Stimulated activated CD4-positive, alpha-beta T cell treated with anti-CD3 and anti-CD28 coated beads, Interleukin-1b, Interleukin-23, amount 100 ng/mL, for 24 hours (primary cell): Measurements from ENCODE around the gene PARD3B.

Experiments
- DNase-seq, 4 experiments: peaks; one replicate each; pipeline ENCODE4 v3.0.0-alpha.2; 2020; ENCODE audit warnings: low read depth in 4 of 4, low spot score in 1 of 4

The PARD3B gene

DNA sequence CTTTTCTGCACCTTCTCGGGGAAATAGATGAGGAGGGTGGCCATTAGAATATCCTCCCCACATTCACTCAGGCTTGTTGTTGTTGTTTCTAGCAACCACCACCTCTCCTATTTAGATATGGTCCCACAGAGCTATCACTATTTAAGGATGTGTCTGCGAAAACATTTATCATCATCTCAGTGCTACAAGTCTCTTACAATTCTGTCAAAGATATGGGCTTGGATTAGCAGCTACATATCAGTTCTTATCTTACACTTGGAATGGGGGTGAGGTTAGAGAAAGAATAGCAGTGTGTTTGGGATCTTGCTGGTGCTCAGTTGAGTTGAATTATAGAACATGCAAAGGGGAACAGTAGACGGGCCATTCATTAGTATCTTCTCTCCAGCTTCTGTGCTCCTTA, 546.1 kb downstream of the PARD3B start:
- no peak for DNase-seq

DNA sequence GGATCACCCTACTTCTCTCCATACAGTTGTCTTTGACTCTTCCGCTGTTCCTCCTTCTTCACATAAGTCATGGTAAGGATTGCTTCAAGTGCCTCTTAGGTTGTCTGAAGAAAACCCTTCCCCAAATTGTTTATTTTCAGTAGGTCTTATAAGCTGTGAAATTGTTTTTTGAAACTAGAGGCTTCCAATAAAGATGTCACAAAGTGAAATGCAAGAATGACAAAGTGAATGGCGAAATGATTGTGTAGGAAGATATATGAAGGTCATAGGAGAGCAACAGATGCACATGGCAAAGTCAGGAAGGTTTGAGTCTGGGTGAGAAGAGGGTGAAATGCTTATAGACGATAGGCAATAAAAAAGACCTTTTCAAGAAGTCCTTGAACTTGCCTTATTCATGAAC, 548.8 kb downstream of the PARD3B start:
- no peak for DNase-seq

DNA sequence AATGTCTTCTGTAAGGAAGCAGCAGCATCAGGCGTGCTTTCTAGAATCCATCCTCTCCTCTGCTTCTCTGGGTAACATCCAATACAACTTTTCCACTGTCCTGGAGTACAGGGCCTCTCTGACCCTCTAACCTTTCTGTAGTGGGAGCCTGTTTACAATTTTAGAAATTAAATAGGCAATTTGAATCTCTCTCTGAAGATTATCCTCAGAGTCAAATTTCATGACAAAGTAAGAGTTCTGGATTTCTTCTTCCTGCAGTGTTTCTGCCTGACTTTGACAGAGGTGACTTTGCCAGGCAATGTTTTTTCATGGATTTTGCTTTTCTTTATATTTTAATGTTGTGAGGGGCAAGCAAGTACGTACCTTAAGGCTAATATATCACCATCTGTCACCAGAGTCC, 558.4 kb downstream of the PARD3B start:
- no peak for DNase-seq

DNA sequence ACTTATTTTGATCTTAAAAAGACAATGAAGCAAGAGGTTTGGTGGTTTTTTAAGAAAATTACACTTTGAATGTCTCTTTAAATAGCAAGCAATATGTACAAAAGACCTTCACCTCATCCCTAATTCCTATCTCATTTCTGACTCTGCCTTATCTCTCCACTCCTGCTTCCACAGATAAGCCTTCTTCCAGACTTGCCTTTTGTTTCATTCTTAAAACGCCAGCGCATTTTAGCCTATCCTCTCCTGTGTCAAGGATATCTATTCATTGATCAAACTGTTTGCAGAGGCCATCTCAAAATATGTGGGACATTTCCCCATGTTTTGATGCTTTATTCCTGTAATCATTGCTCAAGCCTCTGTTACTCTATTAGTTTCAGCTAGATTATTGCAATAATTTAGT, 562.5 kb downstream of the PARD3B start:
- DNase-seq, result no peak

DNA sequence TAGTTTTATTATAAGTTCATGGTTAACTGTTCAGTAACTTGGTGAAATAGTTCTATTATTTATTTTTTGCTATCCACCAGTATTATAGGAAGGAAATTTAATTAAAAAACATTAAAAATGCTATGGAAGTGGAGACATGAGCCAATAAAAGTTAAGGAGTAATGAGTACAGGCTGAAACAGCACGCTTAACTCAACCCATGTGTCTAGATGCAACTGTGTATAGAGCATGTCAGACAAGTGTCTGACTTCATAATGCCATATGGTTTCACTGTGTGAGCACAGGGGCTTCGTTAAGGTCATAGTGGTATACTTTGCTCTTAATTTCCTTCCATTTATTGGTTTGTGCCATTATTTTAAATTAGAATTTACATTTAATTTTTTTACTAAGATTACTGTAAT, 570.2 kb downstream of the PARD3B start:
- no peak for DNase-seq

DNA sequence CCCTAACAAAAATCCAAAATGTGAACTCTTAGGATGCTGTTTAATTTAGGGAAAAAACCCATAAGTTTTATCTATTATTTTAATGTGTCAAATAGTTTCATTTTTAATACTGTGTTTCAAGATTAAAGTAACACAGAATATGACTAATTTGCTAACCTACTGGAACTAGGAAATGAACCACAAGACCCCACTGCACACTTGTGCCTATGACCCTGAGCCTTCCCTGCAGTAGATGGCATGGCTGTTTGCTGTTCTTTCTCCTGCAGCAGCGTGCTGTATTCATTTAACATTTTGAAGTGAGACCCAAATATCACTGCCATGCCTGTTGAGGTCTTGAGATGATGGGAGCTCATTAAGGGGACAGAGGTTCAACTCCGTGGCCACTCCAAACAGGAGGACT, 571.9 kb downstream of the PARD3B start:
- DNase-seq, result no peak

DNA sequence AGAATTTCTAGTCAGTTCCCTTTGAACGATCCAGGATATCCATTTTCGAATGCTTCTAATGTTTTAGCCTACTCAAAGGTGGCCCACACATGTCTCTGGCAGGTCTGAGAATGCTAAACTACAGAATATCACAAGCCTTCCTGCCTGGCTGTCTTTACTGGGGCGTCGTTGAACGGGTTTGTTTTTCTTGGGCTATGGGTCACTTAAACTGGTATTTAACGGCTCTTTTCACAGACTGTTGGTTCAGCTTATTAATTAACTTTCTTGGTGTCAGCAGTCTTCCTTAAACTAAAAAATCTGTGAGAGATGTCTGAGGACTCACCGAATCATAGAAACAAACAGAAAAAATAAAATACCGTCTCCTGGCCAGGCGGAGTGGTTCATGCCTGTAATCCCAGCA, 573.9 kb downstream of the PARD3B start:
- no peak for DNase-seq

DNA sequence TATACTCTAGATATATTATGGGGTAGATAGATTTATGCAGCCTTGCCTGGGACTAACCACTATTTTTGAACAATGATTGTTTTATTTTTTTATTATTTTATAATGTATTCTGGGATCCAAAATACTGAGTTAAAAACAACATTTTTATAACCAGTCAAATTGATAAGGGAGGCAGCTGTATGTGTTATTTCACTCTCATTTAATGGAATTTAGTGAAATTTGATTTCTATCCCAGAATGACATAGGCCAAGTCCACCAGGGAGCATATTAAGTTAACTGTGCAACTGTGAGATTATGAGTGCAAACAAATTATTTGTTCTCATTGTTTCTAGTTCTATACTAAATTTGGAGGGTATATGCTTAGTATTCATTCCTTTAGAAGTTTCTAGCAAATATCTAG, 583.5 kb downstream of the PARD3B start:
- DNase-seq, result no peak

DNA sequence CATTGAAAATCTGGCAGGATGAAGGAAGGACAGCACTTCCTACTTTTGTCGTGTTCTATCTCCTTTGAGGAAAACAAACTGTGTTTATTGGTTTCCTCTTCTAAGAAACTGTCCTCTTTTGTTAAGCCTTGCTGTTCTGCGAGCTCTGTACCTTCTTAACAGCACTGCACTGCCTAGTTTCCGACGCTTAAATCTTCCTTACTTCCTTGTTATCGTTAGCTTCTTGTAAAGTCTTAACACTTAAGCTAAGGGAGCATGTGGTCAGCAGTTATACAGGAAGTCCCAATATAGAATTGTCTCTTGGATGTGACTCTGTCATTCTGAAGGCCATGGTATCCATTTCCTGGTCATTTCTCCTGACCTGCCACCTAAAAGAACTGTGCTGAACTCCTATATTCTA, 584.3 kb downstream of the PARD3B start:
- no peak for DNase-seq

DNA sequence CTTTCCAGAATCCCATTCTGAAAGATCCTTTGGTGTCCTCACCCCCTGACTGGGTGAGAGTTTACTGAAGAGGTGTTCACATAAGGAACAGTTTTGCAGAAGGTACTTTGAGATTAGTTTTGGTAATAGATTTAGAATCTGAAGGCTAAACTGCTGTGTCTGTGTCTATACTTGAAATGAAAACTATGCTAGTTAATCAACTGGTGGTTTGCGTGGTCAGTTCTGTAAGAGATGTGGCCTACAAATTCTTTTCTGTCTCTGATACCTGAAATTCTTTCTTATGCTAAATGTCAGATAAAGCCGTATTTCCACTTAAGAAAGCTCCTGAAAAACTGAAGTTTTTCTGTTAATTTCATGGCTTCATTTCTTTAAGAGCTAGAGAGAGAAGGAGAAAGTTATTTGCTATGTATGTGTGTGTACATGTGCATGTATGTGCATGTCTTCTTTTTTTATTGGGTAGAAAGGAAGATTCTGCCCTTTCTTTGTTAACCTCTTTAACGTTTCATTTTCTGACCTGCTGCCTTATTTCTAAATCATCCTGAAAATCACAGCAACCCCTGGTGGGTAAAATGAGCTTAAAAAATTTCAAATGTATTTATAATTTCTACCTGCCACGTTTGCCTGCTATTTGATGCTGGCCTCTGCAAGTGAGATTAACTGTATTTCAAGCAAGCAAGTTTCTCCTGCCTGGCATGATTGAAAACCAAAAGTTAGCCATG, 585.0 kb downstream of the PARD3B start:
- no peak for DNase-seq

DNA sequence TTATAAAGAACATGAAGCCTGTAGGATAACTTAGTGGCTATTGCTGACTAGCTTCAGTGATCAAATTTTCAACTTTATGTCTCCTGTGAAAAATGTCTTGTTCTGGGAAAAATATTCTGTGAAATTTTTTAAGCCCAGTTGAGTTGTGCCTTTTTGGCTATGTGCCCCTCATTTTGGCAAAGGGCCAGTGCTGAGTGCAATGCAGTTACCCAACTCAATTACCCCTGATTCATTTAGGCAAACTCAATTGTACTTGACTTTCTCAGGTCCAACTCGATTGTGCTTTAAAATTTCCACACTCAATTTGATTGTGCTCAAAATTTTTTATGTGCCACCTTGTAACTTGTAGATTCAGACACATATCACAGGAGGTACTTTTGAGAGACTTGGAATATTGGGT, 588.3 kb downstream of the PARD3B start:
- DNase-seq, result no peak

DNA sequence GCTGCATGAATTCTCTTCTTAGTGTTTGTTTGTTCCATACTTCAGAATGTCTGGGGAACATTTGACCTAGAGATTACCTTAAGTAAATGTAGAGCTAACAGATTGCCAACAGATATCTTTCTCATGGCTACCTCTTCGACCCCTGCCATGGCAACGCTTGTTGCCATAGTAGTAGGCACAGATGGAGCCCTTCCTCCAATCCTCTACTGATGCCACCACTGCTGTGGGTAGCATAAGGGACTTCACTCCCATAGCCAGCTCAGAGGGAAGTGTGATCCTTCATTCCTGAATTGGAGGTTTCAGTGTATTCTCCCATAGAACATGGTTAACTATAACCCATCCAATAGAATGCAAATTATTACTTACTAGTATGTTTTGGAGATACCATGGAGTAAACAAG, 593.5 kb downstream of the PARD3B start:
- no peak for DNase-seq

DNA sequence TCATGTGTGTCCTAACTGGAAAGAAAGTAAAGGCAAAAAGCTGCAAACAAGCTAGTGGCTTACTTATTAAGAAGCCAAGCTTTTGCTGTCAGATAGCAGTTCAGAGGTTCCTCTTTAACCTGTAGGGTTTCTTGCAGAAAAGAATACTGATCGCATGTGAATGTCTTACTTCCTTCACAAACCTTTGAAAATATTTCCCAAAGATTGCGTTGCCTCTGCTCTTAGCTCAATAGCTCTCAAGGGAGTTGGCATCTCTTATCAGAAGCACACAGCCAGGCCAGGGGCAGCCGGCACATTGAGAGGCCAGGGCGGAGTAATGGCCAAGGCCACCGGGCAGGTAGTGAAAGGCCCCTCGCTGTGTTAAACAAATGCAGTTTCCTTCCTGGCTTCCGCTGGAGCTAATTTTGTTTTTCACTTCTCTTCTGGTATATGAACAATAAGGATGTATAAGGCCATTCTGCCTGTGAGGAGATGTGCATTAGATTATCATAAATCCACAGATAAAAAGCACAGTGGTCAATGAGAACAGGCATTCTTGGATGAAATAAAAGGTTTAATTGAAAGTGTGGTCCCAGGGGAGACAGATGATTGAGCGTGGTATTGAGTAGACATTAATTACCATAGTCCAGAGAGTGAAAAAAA, 594.7 kb downstream of the PARD3B start:
- DNase-seq, result no peak

DNA sequence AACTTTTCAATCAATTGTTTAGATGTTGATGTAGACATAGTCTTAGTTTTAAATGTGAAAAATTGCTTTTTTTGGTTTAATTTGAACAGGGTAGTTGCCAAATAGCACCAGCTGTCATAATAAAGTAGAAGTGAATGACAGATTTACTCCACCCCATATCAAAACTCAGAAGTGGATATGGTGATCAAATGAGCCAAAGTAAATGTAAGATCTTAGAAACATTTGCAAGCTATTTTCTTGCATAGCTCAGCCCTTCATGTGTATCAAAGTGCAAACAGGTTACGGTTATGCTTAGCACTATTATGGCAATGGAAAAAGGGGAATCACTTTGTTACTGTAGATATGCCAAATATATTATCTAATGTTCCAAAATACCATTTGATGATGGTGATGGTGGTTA, 596.1 kb downstream of the PARD3B start:
- DNase-seq, result no peak

DNA sequence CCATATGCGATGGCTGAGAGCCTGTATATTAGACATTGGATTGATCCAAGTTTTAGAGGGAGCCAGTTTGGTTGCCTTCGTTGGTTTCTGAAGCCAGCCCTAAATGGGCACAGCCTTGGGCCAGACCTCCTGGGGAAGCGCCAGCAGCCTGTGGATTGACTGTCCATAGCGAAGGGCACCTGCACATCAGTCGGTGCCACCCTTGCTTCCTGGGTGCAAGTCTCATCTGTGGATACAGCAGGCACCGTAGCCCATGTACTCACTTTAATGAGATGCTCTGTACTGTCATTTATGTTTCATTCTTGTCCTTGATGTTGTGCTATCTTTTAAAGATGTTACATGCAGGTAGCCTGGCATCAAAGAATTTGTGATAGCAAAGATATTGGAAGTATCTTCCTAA, 600.6 kb downstream of the PARD3B start:
- DNase-seq, result no peak

DNA sequence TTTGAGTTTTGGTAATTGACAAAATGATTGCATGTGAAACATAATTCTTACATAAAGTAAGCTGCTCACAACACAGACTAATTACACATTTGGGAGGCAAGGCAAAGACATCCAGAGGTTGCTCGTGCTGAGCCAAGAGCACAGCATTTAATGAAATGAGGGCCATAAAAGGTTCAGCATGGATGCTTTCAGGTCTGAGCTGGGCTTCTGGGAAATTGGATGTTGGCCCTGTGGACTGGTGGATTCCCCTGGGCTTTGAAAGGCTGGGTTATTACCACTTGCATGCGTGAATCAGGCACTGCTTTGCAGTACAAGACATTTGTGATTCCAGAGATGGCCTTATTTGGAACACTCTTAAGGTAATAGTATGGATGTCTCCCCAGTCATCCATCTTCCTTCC, 603.5 kb downstream of the PARD3B start:
- no peak for DNase-seq

DNA sequence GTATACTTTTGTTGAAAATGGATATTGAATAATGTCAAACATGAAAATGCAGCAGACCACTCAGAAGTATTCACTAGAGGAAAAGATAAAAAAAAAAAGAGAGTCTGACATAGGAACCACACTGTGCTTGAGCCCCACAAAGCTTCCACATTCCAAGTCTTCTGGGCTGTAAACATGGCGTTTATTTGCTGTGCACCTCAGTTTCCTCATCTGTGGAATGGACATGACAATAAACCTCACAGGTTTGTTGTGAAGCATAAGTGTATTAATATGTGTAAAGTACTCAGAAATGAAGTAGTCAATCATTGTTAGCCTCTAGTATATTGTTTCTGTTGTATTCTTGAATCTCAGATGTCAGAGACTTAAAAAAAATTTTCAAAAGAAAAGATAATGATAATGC, 611.2 kb downstream of the PARD3B start:
- no peak for DNase-seq

DNA sequence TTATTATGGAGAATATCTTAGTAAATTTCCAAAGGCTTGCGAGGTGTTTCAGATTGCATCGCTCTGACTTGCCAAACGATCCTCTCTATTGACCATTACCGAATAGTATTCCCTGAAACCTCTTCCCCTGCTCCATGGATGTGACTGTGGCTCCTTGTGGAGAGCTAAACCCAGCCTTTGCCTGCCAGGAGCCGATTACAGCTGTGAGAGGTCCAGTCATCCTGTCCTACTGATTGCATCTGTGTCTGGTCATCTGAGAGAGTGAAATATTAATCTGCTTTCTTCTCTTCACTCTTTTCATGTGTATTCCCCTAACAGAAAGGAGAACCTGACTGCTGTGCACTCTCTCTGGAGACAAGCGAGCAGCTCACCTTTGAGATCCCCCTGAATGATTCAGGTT, 613.1 kb downstream of the PARD3B start:
- DNase-seq, result no peak

DNA sequence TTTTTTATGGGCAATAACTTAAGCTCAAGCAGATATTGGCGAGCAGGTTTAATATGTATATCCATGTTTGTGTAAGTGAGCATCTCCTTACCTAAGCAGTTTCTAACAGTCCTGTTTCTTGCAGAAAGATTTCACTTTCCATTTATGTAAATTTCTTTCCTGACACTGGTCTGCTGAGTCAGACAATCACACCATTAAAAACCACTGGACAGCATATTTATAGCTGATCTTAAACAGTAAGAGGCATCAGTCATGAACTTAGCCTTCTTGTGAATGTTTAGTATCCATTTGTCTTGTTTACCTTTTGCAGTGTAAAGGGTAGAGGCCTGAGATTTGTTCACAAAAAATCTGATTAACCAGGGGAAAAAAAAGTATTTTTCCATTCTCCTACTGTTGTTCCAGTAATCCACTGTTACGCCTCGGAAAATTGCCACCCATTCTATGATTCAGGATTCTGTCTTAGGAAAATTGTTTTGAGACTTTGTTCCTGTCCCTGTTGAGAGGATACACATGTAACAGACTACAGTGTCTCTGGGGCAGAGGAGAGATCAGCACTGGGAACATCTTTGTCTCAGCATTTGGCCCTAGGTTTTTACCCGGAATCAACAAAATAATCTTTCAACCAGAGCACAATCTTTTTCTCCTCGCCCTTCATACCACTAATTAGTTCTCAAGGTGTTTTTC, 616.0 kb downstream of the PARD3B start:
- DNase-seq, result no peak

DNA sequence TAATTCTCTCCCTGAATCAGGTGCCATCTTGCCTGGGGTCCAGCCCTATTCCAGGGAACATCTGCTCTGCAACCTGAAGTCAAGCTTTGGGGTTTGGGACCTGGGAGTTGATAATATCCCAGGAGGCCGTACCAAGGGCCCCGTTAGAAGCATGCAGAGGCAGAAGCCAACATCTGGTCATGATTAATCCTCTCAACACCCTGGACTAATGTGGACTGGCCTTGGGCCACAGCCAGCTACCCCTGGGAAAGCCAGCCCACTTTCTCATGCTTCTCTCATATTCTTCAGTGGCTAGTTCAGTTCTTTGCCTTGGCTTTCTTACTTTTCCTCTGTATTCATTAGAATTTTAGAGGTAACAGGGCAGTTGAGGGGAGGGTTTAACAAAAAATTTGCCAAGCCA, 621.5 kb downstream of the PARD3B start:
- no peak for DNase-seq

DNA sequence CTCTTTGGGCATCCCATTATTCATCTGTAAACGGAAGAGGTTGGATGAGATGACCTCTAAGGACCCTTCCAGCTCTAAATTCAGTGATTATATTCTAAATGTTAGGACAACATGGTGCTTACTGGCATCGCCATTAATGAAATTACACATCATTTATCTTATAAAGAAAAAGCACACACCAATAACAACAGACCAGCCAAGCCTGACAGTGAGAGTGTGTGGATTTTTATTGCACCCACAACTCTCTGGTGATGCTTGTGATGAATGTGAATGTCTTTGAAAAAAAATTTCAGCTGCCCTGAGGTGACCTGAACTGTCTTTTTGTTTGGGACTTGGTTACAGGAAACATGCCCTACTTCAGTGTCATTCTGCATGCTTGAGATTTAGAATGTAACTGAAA, 623.7 kb downstream of the PARD3B start:
- DNase-seq, result no peak

DNA sequence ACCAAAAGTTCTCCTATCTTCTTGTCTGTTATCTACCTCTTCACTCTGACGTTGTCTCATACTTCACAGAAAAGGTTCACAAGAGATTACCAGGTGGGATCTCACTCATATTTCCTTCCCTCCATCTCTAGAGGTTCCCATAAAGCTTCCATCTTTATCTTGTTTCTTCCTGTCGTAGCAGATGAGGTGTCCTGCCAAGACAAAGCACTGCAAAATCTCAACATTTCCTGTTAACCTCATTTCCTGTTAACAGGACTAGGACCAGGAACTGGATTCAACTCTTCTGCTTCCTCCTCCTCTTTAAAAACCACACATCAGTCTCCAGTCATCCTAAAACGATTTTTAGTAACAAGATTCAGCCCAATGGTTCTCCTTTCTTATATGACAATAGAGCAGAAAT, 624.2 kb downstream of the PARD3B start:
- no peak for DNase-seq

DNA sequence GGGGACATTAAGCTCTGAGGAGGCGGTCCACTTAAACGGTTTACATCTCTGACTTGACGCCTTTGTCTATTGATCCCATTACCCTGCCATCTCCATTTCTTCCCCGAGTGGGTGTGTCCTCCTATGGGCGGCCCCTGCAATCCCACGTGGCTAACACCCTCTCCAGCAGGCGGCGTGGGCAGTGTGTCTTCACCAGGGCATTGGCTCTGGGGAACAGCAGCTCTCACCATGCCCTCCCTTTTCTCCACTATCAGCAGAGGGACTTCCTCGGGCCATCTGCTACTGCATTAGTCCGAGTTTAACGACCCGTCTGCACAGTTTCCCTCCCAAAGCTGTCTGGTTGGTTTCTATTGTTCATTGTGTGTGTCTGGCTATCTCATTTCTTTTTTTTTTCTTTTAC, 625.1 kb downstream of the PARD3B start:
- DNase-seq, result no peak
